Prostate gland (tissue), 2 donors: Measurements from ENCODE around the gene ORAI1.

Experiments used
- POLR2A ChIP-seq: fragments of 450-650 bp; IDR thresholded peaks from one replicate; pipeline ENCODE4 v1.6.1; 2016; ENCODE audit warnings: antibody characterized with exemption, mild to moderate bottlenecking
- POLR2AphosphoS5 ChIP-seq: sonication (generic); formaldehyde crosslinking; IDR thresholded peaks from one replicate; pipeline ENCODE4 v1.6.1; 2017; ENCODE audit warnings: antibody characterized with exemption
- TF ChIP-seq, protein P1 (sequence below), 4 experiments: fragments of 200-600 bp in 2 of 4; fragments of 450-650 bp in 2 of 4; sonication (generic) in 2 of 4; IDR thresholded peaks; 1 replicate in 3 of 4; 2 replicates in 1 of 4; pipeline ENCODE4 v1.5.1; 2016 to 2019; ENCODE audit warnings: antibody characterized with exemption in 4 of 4, mild to moderate bottlenecking in 2 of 4, moderate library complexity in 2 of 4

DNA sequence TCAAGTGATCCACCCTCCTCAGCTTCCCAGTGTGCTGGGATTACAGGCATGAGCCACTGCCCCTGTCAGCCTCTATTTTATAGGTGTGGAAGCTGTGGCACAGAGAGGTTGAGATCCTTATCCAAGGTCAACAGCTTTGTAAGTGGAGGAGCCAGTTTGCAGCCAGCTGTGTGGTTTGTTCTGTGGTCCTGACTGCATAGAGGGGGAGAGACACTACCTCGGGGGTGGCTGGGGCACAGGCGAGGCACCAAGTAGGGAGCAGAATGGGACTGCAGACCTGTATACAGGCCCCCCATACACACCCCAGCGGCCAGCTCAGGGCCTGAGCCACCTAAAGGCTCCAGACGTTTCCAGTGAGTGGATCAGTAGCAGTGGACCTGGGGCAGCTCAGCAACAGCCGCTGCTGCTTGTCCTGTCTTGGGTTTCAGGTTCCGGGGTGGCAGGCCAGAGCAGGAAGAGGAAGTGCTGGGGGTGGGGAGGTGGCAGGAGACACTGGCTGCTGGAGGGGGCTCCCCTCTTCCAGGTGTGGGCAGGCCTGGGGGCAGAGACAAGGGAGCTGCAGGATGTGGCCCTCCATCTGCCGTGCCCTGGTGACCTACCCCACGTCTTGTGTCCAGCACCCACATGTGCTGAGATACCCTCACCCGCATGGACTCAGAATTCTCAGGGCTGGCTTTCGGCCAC is 11.0 kb downstream of the ORAI1 start:
- TF ChIP-seq POLR2A (no peak), POLR2AphosphoS5 (no peak)
- TF ChIP-seq, protein P1, sequence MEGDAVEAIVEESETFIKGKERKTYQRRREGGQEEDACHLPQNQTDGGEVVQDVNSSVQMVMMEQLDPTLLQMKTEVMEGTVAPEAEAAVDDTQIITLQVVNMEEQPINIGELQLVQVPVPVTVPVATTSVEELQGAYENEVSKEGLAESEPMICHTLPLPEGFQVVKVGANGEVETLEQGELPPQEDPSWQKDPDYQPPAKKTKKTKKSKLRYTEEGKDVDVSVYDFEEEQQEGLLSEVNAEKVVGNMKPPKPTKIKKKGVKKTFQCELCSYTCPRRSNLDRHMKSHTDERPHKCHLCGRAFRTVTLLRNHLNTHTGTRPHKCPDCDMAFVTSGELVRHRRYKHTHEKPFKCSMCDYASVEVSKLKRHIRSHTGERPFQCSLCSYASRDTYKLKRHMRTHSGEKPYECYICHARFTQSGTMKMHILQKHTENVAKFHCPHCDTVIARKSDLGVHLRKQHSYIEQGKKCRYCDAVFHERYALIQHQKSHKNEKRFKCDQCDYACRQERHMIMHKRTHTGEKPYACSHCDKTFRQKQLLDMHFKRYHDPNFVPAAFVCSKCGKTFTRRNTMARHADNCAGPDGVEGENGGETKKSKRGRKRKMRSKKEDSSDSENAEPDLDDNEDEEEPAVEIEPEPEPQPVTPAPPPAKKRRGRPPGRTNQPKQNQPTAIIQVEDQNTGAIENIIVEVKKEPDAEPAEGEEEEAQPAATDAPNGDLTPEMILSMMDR (IDR thresholded peaks at IDR 0.05): no peak
